Activated B cell treated with CpG ODN at 0.5 μM for 24 hours (primary cell): ENCODE measurements around the gene KIF25. TPM values are rescaled to one million over a fixed set of nuclear protein-coding genes. Genes with fewer than 3 reads are reported as not detected.
"Not testable (repeated sequence)": the region's sequence is repeated elsewhere in the genome, so short reads cannot be mapped to it uniquely, and the experiment has no call there.

Experiments
- ATAC-seq: fragments of 200-7000 bp; cut with Tn5 transposase; one replicate; pipeline ENCODE4 v1.10.0; 2021; ENCODE audit warnings: low read depth, mild to moderate bottlenecking, moderate library complexity
- CTCF ChIA-PET: fragments of 350-600 bp; sonication (Branson Sonifier 250); formaldehyde crosslinking; loops from one replicate; lab custom pipeline; 2021; ENCODE audit warnings: antibody characterized with exemption; lab: Charles Lee
- POLR2A ChIA-PET: fragments of 350-600 bp; sonication (Branson Sonifier 250); formaldehyde crosslinking; loops from one replicate; lab custom pipeline; 2021; ENCODE audit warnings: antibody characterized with exemption; lab: Charles Lee
- DNase-seq: peaks from one replicate; pipeline ENCODE4 v3.0.0; 2022
- H3K27ac Mint-ChIP-seq: one replicate; pipeline ENCODE4 v1.8.0; 2020; ENCODE audit warnings: mixed read lengths
- H3K27me3 Mint-ChIP-seq: one replicate; pipeline ENCODE4 v1.8.0; 2021; ENCODE audit warnings: mixed read lengths
- H3K36me3 Mint-ChIP-seq: one replicate; pipeline ENCODE4 v1.8.0; 2021; ENCODE audit warnings: low read depth, mixed read lengths
- H3K4me1 Mint-ChIP-seq: one replicate; pipeline ENCODE4 v1.8.0; 2021; ENCODE audit warnings: mixed read lengths
- H3K4me3 Mint-ChIP-seq: one replicate; pipeline ENCODE4 v1.8.0; 2020; ENCODE audit warnings: mild to moderate bottlenecking, mixed read lengths
- H3K9me3 Mint-ChIP-seq: one replicate; pipeline ENCODE4 v1.8.0; 2020; ENCODE audit warnings: mixed read lengths
- intact Hi-C: fragments of 100-400 bp; cut with micrococcal nuclease; formaldehyde crosslinking; loops from one replicate; pipeline ENCODE4 v1.15.1; 2024
- total RNA-seq: library from RNA; stranded (reverse); gene quantifications from 2 replicates; pipeline ENCODE4 v1.2.3, GENCODE V29; 2022
- TF ChIP-seq, protein P1 (sequence below): fragments of 200-600 bp; IDR thresholded peaks from one replicate; pipeline ENCODE4 v1.8.0; 2022; ENCODE audit warnings: antibody characterized with exemption, mild to moderate bottlenecking

KIF25 gene
- total RNA-seq, 1 donor from 2014 or later = not detected

DNA sequence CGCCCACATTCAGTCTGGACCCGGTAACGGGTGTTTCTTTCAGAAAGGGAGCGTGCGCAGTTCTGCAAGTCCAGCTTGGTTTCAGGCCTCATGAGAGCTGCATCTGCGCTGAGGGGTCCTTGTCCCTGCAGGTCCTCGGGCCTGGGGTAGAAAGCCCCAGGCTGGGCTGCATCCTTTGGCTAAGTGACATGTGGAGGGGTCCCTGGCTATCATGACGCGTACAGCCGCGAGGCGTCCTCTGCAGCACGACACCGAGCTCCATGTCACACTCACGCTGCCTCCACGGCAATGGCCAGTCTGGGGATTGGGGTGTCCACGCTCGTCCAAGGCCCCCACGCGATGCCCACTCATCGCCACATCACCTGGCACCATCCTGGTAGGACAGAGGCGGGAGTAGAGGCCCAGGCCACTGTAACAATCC lies 1.7 kb upstream of the KIF25 start:
- no peak for ATAC-seq
- CTCF ChIA-PET = no interaction called here
- Mint-ChIP-seq H3K36me3 (no peaks in the 10 kb centered on the region), H3K9me3 (peaks cover 2% of the 10 kb centered on the region), H3K4me3 (no peak overlapping the region), H3K4me1 (no peaks in the 10 kb centered on the region), H3K27ac (no peak overlapping the region), H3K27me3 (peaks cover 6% of the 10 kb centered on the region)
- TF ChIP-seq, protein P1, sequence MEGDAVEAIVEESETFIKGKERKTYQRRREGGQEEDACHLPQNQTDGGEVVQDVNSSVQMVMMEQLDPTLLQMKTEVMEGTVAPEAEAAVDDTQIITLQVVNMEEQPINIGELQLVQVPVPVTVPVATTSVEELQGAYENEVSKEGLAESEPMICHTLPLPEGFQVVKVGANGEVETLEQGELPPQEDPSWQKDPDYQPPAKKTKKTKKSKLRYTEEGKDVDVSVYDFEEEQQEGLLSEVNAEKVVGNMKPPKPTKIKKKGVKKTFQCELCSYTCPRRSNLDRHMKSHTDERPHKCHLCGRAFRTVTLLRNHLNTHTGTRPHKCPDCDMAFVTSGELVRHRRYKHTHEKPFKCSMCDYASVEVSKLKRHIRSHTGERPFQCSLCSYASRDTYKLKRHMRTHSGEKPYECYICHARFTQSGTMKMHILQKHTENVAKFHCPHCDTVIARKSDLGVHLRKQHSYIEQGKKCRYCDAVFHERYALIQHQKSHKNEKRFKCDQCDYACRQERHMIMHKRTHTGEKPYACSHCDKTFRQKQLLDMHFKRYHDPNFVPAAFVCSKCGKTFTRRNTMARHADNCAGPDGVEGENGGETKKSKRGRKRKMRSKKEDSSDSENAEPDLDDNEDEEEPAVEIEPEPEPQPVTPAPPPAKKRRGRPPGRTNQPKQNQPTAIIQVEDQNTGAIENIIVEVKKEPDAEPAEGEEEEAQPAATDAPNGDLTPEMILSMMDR = no peak
- POLR2A ChIA-PET = no interaction called here
- DNase-seq = no peak
- intact Hi-C loops = no loop called here

GRCh38 chr6:167996424-167997199 lies 859 bp upstream of the KIF25 start:
- Mint-ChIP-seq H3K4me1 (no peaks in the 10 kb centered on the region), H3K27me3 (peaks cover 6% of the 10 kb centered on the region), H3K9me3 (peaks cover 2% of the 10 kb centered on the region), H3K27ac (no peak overlapping the region), H3K4me3 (no peak overlapping the region), H3K36me3 (no peaks in the 10 kb centered on the region)
- intact Hi-C loops = no loop called here
- ATAC-seq (no peak), DNase-seq (no peak)
- CTCF ChIA-PET = no interaction called here
- TF ChIP-seq, protein P1 = no peak
- POLR2A ChIA-PET = no interaction called here

GRCh38 chr6:167998215-167998614 lies 744 bp downstream of the KIF25 start:
- no peak for ATAC-seq
- H3K4me3 Mint-ChIP-seq = no peak overlapping the region
- TF ChIP-seq, protein P1 = no peak
- intact Hi-C loops = no loop called here
- ChIA-PET CTCF (no interaction called here), POLR2A (no interaction called here)
- peaks cover 6% of the 10 kb centered on the region for H3K27me3 Mint-ChIP-seq
- H3K9me3 Mint-ChIP-seq = peaks cover 2% of the 10 kb centered on the region
- DNase-seq = no peak
- H3K27ac Mint-ChIP-seq = no peak overlapping the region
- no peaks in the 10 kb centered on the region for H3K4me1 Mint-ChIP-seq
- H3K36me3 Mint-ChIP-seq = no peaks in the 10 kb centered on the region

GRCh38 chr6:168000198-168001028 lies 2.9 kb downstream of the KIF25 start:
- DNase-seq (no peak), ATAC-seq (no peak)
- Mint-ChIP-seq H3K36me3 (no peaks in the 10 kb centered on the region), H3K27ac (no peak overlapping the region), H3K9me3 (peaks cover 2% of the 10 kb centered on the region), H3K4me3 (no peak overlapping the region), H3K27me3 (peaks cover 4% of the 10 kb centered on the region), H3K4me1 (no peaks in the 10 kb centered on the region)
- TF ChIP-seq, protein P1 = no peak
- CTCF ChIA-PET = no interaction called here
- intact Hi-C loops = no loop called here
- POLR2A ChIA-PET = no interaction called here

DNA sequence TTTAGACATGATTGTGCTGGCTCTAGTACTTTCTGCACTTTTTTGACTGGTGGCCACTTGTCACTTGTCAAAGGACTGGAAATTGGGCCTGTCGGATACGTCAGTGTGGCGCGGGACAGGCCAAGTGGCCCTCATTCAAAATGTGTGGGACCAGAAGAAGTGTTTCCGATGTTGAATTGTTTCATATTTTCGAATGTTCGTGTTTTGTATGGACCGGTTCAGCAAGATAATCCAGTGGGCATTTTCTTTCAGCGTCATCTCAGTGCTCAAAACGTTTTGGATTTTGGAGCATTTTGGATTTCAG lies 3.5 kb downstream of the KIF25 start:
- H3K4me1 Mint-ChIP-seq = no peaks in the 10 kb centered on the region
- DNase-seq = no peak
- H3K36me3 Mint-ChIP-seq = no peaks in the 10 kb centered on the region
- peaks cover 4% of the 10 kb centered on the region for H3K27me3 Mint-ChIP-seq
- POLR2A ChIA-PET = no interaction called here
- peaks cover 2% of the 10 kb centered on the region for H3K9me3 Mint-ChIP-seq
- H3K4me3 Mint-ChIP-seq = no peak overlapping the region
- ATAC-seq = no peak
- TF ChIP-seq, protein P1 = no peak
- intact Hi-C loops = no loop called here
- CTCF ChIA-PET = no interaction called here
- no peak overlapping the region for H3K27ac Mint-ChIP-seq

- H3K4me1 Mint-ChIP-seq, ATAC-seq, intact Hi-C loops, DNase-seq, H3K36me3 Mint-ChIP-seq, CTCF ChIA-PET, POLR2A ChIA-PET, H3K9me3 Mint-ChIP-seq, H3K27me3 Mint-ChIP-seq, H3K4me3 Mint-ChIP-seq, H3K27ac Mint-ChIP-seq: not testable (repeated sequence)
These were observed 4.0 kb downstream of the KIF25 start for GRCh38 chr6:168001514-168001913.
